ENCODE measurements around the gene PTPRJ. TPM values are rescaled to one million over a fixed set of nuclear protein-coding genes. Genes with fewer than 3 reads are reported as not detected.
A peak's percentile ranks its signal among the peaks of the same experiment; 100 is the strongest.

PTPRJ gene
- total RNA-seq, 6 experiments from 2014 or later, result 15.7 to 20.8 (median 19.2) TPM

DNA sequence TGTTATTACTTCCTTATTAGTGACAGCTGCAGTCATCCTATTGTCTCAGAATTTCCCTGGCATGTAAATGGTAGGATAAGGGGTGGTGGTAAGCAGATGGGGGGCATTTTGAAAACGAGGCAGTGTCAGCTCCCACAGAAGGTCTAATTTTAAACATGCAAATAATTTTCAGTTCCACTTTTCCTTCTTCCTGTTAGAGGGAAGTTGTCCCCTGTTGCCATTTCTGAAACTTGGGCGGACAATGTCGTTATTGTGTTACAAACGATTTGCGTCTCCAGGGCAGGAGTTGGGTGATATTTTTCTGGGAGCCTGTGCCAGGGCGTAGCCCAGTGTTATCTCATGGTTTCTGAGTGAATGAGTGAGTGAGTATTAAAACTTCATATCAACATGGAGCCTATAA lies 7.4 kb downstream of the PTPRJ start:
- Mint-ChIP-seq H3K27ac (peak overlapping the region; percentile 61; the same call in 1 of the 2 replicates), H3K4me1 (ENCODE audit: low read depth) (peaks cover 65% of the 10 kb centered on the region), H3K9me3 (no peaks in the 10 kb centered on the region), H3K36me3 (ENCODE audit: low read depth) (peaks cover 9% of the 10 kb centered on the region), H3K27me3 (ENCODE audit: insufficient read depth) (no peaks in the 10 kb centered on the region; the same call in 1 of the 2 replicates), H3K4me3 (no peak overlapping the region)
- DNase-seq, result no peak
- no peak for TF ChIP-seq CTCF (IDR thresholded peaks at IDR 0.05)

DNA sequence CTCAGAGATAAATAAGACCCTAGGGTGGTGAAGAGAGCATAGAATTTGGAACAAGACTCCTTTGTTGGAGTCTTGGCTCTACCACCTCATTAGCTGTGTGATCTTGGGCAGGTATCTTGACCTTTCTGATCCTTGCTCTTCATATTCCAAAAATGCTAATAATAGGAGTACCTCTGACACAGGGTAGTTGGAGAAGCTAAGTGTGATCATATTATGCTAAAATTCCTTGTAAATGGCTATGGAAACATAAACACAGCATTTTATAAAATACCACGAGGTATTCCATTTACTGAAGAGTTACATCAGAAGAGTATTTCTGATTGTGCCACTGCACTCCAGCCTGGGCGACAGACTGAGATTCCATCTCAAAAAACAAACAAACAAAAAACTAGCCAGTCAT lies 9.4 kb downstream of the PTPRJ start:
- Mint-ChIP-seq H3K4me1 (ENCODE audit: low read depth) (peaks cover 65% of the 10 kb centered on the region), H3K36me3 (ENCODE audit: low read depth) (peaks cover 14% of the 10 kb centered on the region), H3K4me3 (no peak overlapping the region), H3K27me3 (ENCODE audit: insufficient read depth) (no peaks in the 10 kb centered on the region), H3K27ac (peak overlapping the region; percentile 31), H3K9me3 (no peaks in the 10 kb centered on the region)
- no peak for TF ChIP-seq CTCF (IDR thresholded peaks at IDR 0.05)
- DNase-seq, result no peak

GRCh38 chr11:47991266-47991830 lies 11.0 kb downstream of the PTPRJ start:
- H3K4me3 Mint-ChIP-seq, result no peak overlapping the region
- H3K9me3 Mint-ChIP-seq, result no peaks in the 10 kb centered on the region
- H3K27me3 Mint-ChIP-seq (ENCODE audit: insufficient read depth), result peaks cover 2% of the 10 kb centered on the region; the same call in 1 of the 2 replicates
- DNase-seq, result no peak
- no peak for TF ChIP-seq CTCF (IDR thresholded peaks at IDR 0.05)
- H3K27ac Mint-ChIP-seq, result peak overlapping the region; percentile 60
- peaks cover 60% of the 10 kb centered on the region for H3K4me1 Mint-ChIP-seq (ENCODE audit: low read depth)
- peaks cover 10% of the 10 kb centered on the region for H3K36me3 Mint-ChIP-seq (ENCODE audit: low read depth)

DNA sequence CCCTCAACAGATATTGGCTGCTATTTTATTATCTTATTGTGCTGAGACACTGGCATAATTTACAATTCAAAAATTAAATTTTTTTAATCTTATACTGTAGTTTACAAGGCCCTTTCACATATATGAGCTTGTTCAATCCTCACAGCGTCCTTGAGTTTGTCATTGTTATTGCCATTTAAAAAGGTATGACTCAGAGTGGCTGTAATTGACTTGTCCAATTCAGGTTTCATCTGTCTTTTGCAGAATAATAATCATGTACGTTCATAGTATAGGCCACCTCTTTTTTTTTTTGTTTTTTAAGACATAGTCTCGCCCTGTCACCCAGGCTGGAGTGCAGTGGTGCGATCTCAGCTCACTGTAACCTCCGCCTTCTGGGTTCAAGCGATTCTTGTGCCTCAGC lies 11.5 kb downstream of the PTPRJ start:
- no peak for TF ChIP-seq CTCF (IDR thresholded peaks at IDR 0.05)
- DNase-seq, result no peak
- H3K27me3 Mint-ChIP-seq (ENCODE audit: insufficient read depth), result peaks cover 2% of the 10 kb centered on the region; the same call in 1 of the 2 replicates
- H3K27ac Mint-ChIP-seq, result no peak overlapping the region
- H3K4me1 Mint-ChIP-seq (ENCODE audit: low read depth), result peaks cover 60% of the 10 kb centered on the region
- no peaks in the 10 kb centered on the region for H3K9me3 Mint-ChIP-seq
- H3K4me3 Mint-ChIP-seq, result no peak overlapping the region
- peaks cover 5% of the 10 kb centered on the region for H3K36me3 Mint-ChIP-seq (ENCODE audit: low read depth)

DNA sequence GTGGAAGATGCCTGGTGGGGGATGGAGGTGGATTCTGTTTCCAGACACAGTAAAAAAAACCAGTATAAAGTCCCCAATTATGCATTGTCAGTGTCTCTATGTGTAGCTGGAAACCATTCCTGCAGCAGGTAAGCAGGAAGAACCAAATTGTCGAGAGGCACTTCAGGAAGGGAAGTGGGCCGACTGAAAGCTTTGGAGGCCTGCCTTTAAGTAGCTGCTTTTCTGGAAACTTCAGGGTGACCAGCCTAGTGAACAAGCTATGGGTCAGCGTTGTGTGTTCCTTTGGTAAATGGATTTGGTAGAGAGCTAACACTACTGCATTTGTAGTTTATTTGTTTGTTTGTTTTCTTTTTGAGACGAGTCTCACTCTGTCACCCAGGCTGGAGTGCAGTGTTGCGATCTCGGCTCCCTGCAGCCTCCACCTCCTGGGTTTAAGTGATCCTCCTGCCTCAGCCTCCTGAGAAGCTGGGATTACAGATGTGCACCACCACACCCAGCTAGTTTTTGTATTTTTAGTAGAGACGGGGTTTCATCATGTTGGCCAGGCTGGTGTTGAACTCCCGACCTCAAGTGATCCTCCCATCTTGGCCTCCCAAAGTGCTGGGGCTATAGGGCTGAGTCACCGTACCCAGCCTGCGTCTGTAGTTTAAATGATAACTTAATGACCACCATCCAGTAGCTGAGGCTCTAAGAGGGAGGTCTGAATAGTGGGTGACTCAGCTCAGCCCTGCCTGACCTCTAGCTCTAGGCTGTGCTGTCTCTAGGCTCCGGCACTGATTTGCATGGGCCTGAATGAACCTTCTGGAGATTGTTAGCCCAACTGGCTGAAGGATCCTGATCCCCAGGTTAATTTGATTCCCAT lies 12.8 kb downstream of the PTPRJ start:
- no peak overlapping the region for H3K4me3 Mint-ChIP-seq
- TF ChIP-seq CTCF (IDR thresholded peaks at IDR 0.05), result no peak
- H3K4me1 Mint-ChIP-seq (ENCODE audit: low read depth), result peaks cover 58% of the 10 kb centered on the region
- peaks cover 5% of the 10 kb centered on the region; the same call in 1 of the 2 replicates for H3K36me3 Mint-ChIP-seq (ENCODE audit: low read depth)
- DNase-seq, result peak; percentile 78
- H3K27ac Mint-ChIP-seq, result peak overlapping the region; percentile 74
- H3K27me3 Mint-ChIP-seq (ENCODE audit: insufficient read depth), result peaks cover 2% of the 10 kb centered on the region; the same call in 1 of the 2 replicates
- H3K9me3 Mint-ChIP-seq, result no peaks in the 10 kb centered on the region

All from HFFc6 (cell line).